ENCODE measurements around the gene CAMK2B. TPM values are rescaled to one million over a fixed set of nuclear protein-coding genes. Genes with fewer than 3 reads are reported as not detected.

The CAMK2B gene
- total and polyA plus RNA-seq, 12 donors: 0.25 to 82.3 (median 6.5) TPM; not detected in 2

DNA sequence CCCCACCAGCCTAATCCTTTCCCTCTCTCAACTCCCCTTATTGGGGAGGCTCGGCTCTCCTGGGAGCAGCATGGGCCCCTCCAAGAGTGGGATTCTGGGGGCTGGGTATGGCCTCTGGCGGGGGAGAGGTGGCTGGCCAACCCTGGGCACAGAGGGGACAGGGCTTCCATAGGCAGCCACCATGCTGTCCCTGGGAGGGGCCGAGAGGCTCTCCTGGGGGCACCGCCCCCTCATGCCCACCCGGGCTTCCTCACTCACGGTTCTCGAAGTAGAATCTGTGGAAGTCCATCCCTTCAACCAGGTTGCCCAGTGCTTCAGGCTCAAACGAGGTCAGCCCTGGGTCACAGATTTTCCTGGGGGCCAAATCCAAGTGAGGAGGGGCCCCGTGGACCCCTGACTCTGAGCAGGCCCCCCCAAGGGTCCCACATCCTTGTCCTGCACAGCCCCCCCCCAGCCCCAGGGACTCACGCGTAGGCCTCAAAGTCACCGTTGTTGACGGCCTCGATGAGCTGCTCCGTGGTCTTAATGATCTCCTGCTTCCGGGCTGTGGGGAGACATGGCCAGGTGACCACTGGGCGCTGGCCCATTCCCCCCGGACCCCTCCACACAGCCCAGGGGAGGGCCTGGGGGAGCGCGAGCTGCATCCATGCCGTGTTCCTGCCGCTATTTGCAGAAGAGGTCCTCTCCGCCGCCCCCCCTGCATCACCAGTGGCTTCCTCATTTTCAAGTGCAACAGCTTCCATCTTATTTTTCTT is 104.9 kb downstream of the CAMK2B start:
- H3K27ac ChIP-seq: no peak overlapping the region
- H3K36me3 ChIP-seq (replicated peaks in 1 of 2): no peaks in the 10 kb centered on the region
- H3K9me3 ChIP-seq (replicated peaks in 1 of 3): no peaks in the 10 kb centered on the region
- H3K4me1 ChIP-seq (replicated peaks in 1 of 2): no peaks in the 10 kb centered on the region
- 84 to 96% (median 89%) methylated on average over 9 to 24 of the region's 24 CpGs for WGBS, 4 donors
- no peaks in the 10 kb centered on the region for H3K27me3 ChIP-seq
- H3K4me3 ChIP-seq: no peak overlapping the region
- DNase-seq: peak in 1 of 7 donors; percentile 10
- no peak for TF ChIP-seq POLR2A (IDR thresholded peaks at IDR 0.05)
- TF ChIP-seq, protein P1, sequence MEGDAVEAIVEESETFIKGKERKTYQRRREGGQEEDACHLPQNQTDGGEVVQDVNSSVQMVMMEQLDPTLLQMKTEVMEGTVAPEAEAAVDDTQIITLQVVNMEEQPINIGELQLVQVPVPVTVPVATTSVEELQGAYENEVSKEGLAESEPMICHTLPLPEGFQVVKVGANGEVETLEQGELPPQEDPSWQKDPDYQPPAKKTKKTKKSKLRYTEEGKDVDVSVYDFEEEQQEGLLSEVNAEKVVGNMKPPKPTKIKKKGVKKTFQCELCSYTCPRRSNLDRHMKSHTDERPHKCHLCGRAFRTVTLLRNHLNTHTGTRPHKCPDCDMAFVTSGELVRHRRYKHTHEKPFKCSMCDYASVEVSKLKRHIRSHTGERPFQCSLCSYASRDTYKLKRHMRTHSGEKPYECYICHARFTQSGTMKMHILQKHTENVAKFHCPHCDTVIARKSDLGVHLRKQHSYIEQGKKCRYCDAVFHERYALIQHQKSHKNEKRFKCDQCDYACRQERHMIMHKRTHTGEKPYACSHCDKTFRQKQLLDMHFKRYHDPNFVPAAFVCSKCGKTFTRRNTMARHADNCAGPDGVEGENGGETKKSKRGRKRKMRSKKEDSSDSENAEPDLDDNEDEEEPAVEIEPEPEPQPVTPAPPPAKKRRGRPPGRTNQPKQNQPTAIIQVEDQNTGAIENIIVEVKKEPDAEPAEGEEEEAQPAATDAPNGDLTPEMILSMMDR (IDR thresholded peaks at IDR 0.05): no peak
- intact Hi-C loops (cut with DNase I): no loop called here

DNA sequence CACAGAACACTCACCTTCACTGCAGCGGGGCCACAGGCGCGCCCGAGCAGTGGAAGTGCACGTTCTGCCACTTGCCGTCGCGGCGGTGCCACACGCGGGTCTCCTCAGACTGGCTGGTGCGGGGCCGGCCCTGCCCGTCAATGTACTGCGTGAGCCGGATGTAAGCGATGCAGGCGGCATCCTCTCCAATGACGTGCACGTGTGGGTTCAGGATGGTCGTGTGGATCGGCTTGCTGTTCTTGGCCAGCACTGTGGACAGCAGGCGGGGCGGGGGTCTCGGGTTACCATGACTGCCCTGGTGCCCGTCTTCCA is 105.4 kb downstream of the CAMK2B start:
- no peaks in the 10 kb centered on the region for H3K27me3 ChIP-seq
- no peak overlapping the region for H3K4me3 ChIP-seq
- DNase-seq: peak in 1 of 7 donors; percentile 3
- H3K27ac ChIP-seq: no peak overlapping the region
- WGBS, 4 donors: 91 to 96% (median 92%) methylated on average over 15 to 26 of the region's 26 CpGs
- intact Hi-C loops (cut with DNase I): no loop called here
- H3K9me3 ChIP-seq (replicated peaks in 1 of 3): no peaks in the 10 kb centered on the region
- TF ChIP-seq, protein P1 (IDR thresholded peaks at IDR 0.05): no peak
- TF ChIP-seq POLR2A (IDR thresholded peaks at IDR 0.05): no peak
- no peaks in the 10 kb centered on the region for H3K4me1 ChIP-seq (replicated peaks in 1 of 2)
- no peaks in the 10 kb centered on the region for H3K36me3 ChIP-seq (replicated peaks in 1 of 2)

DNA sequence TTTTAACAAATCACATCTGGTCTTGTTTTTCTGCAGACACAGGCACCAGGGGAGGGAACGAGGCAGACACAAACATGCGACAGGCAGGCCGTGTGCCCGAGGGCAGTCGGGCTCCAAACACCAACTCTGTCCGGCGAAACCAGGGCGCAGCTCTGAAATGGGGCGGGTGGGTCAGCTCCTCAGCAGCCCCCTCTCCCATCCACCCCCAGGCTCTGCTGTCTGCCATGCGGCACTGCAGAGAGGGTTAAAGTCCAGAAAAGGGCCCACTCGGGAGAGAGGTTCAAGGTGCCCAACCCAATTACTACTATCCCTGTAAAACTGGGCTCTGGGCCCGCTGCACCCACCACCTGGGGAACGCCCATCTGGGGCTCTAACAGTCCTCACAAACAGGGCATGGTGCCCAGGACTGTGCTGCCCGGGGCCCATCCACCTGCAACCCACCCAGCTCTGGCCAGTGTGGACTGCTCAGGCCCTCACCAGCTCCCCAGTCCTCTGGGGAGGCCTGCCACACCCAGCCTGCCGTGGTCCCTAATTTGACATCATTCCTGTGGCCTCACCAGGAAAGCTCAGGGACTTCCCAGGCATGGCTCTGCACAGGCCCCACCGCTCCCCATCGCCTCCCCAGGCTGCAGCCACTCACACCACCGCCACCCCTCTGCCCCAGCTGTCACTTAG is 105.9 kb downstream of the CAMK2B start:
- Histone ChIP-seq H3K4me3 (no peak overlapping the region), H3K27me3 (no peaks in the 10 kb centered on the region), H3K36me3 (replicated peaks in 1 of 2) (no peaks in the 10 kb centered on the region), H3K27ac (no peak overlapping the region), H3K4me1 (replicated peaks in 1 of 2) (no peaks in the 10 kb centered on the region), H3K9me3 (replicated peaks in 1 of 3) (no peaks in the 10 kb centered on the region)
- WGBS, 4 donors: 92 to 95% (median 94%) methylated on average over 11 to 18 of the region's 18 CpGs
- DNase-seq: peak in 1 of 7 donors; percentile 5
- TF ChIP-seq POLR2A (IDR thresholded peaks at IDR 0.05): no peak
- TF ChIP-seq, protein P1 (IDR thresholded peaks at IDR 0.05): no peak
- intact Hi-C loops (cut with DNase I): no loop called here

DNA sequence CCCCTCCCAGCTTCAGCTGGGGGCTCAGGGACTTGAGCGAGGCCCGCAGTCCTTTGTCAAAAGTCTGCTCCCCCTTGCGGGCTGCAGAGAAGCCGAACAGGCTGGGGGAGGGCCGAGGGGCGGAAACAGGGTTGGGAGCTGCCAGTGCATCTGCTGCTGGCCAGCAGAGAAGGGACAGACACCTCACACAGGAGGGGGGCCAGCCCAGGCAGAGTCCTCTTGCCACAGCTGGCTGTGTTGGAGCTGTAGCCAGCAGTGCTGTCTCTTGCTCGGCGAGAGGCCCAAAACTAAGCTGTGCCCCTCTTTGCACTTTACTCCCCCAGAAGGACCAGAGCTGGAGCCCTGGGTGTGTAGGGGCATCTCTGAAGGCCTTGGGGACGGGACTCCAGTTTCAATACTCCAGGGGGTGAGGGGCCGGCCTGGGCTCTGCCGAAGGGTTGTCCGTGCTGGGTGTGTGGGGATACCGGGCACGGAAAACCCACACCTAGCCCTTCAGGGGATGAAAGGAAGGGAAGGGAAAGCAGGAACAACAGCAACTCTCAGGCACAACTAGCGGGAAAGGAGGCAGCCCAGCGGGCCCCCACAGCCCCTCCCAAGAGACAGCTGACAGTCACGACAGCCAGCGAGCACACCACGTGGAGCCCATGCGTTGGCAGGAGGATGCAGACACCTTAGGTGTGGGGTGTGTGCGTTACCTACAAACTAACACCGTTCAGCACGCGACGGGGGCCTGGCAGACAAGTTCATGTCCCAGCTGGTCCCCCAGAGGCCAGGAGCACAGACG is 106.8 kb downstream of the CAMK2B start:
- Histone ChIP-seq H3K27ac (no peak overlapping the region), H3K4me1 (replicated peaks in 1 of 2) (no peaks in the 10 kb centered on the region), H3K4me3 (no peak overlapping the region), H3K27me3 (no peaks in the 10 kb centered on the region), H3K36me3 (replicated peaks in 1 of 2) (no peaks in the 10 kb centered on the region), H3K9me3 (replicated peaks in 1 of 3) (no peaks in the 10 kb centered on the region)
- 78 to 86% (median 82%) methylated on average over 20 to 26 of the region's 26 CpGs for WGBS, 4 donors
- intact Hi-C loops (cut with DNase I): no loop called here
- DNase-seq: peak in 1 of 7 donors; percentile 11
- no peak for TF ChIP-seq POLR2A (IDR thresholded peaks at IDR 0.05)
- TF ChIP-seq, protein P1 (IDR thresholded peaks at IDR 0.05): no peak
